ENCODE results near the gene RPGRIP1. TPM values are rescaled to one million over a fixed set of nuclear protein-coding genes. Genes with fewer than 3 reads are reported as not detected.
"Not testable (repeated sequence)": the region's sequence is repeated elsewhere in the genome, so short reads cannot be mapped to it uniquely, and the experiment has no call there.

The RPGRIP1 gene
- total and polyA plus RNA-seq, 7 donors = 0.04 to 0.15 TPM; not detected in 5

DNA sequence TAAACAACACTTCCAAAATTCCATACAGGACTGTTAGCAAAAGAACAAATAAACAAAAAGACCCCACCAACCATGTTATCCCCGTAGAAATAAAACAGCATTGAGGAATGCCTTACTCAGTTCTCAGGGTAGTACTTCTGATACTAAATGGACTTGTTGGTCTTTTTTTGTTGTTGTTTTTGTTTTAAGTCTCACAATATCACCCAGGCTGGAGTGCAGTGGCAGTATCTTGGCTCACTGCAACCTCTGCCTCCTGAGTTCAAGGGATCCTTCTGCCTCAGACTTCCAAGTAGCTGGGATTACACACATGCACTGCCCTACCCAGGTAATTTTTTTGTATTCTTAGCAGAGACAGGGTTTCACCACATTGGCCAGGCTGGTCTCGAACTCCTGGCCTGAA is 27.7 kb upstream of the RPGRIP1 start:
- peaks cover 23% of the 10 kb centered on the region for H3K4me1 ChIP-seq
- DNase-seq (no peak), ATAC-seq (no peak)
- TF ChIP-seq, protein P1, sequence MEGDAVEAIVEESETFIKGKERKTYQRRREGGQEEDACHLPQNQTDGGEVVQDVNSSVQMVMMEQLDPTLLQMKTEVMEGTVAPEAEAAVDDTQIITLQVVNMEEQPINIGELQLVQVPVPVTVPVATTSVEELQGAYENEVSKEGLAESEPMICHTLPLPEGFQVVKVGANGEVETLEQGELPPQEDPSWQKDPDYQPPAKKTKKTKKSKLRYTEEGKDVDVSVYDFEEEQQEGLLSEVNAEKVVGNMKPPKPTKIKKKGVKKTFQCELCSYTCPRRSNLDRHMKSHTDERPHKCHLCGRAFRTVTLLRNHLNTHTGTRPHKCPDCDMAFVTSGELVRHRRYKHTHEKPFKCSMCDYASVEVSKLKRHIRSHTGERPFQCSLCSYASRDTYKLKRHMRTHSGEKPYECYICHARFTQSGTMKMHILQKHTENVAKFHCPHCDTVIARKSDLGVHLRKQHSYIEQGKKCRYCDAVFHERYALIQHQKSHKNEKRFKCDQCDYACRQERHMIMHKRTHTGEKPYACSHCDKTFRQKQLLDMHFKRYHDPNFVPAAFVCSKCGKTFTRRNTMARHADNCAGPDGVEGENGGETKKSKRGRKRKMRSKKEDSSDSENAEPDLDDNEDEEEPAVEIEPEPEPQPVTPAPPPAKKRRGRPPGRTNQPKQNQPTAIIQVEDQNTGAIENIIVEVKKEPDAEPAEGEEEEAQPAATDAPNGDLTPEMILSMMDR (IDR thresholded peaks at IDR 0.05) = no peak
- intact Hi-C loops (cut with DNase I) = no loop called here
- 82 to 92% (median 86%) methylated on average over 2 of the region's 2 CpGs for WGBS, 3 donors
- H3K9me3 ChIP-seq = no peaks in the 10 kb centered on the region
- H3K4me3 ChIP-seq = no peak overlapping the region
- H3K27me3 ChIP-seq (ENCODE audit: insufficient read depth in 3 of 3, low read length in 2 of 3) = no peaks in the 10 kb centered on the region
- H3K36me3 ChIP-seq (ENCODE audit: insufficient read depth in 1 of 2, low read depth in 1 of 2) = peaks cover 7 to 86% of the 10 kb centered on the region in 2 donors
- no peak overlapping the region for H3K27ac ChIP-seq

DNA sequence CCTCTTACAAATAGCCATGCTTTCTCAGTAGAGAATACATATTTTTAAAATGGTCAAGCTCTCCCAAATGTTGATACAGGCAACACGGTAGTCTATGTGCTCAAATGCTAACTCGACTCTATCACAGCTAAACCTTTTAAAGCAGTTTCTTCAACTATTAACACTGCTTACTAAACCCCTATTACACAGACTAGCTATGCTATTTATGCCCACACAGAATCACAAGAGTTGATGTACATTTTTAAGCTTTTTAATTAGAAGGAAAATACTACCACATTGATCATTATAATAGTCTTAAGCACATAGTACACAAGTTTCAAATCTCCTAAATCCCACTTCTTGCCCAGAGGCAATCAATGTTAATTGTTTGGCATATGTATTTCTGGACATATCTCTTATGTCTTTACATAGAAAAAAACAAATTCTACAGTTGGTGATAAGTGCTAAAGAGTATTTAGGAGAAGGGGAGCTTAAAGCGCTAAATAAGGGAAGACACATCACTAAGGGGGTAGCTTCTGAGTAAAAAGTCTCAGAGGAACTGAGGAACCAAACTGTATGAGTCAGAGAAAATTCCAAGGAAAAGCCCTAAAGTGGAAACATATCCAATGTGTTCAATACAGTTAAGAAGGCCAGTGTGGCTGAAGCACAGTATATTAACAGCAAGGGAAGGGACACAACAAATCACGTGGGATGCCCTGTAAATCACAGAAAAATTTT is 24.3 kb upstream of the RPGRIP1 start:
- ATAC-seq (no peak), DNase-seq (no peak)
- intact Hi-C loops (cut with DNase I) = no loop called here
- 65 to 79% (median 67%) methylated on average over 4 of the region's 4 CpGs for WGBS, 3 donors
- TF ChIP-seq, protein P1 (IDR thresholded peaks at IDR 0.05) = no peak
- Histone ChIP-seq H3K4me1 (peaks cover 52% of the 10 kb centered on the region), H3K27ac (peak overlapping the region; percentile 4), H3K27me3 (ENCODE audit: insufficient read depth in 3 of 3, low read length in 2 of 3) (no peaks in the 10 kb centered on the region), H3K36me3 (ENCODE audit: insufficient read depth in 1 of 2, low read depth in 1 of 2) (peaks cover 15 to 90% of the 10 kb centered on the region in 2 donors), H3K9me3 (no peaks in the 10 kb centered on the region), H3K4me3 (no peak overlapping the region)

DNA sequence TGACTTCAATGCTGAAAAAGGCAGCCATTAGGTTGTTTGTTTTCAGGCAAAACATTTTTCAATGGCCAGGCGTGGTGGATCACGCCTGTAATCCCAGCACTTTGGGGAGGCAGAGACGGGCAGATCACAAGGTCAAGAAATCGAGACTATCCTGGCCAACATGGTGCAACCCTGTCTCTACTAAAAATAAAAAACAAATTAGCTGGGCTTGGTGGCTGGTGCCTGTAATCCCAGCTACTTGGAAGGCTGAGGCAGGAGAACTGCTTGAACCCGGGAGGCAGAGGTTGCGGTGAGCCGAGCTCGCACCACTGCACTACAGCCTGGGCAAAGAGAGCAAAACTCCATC is 23.8 kb upstream of the RPGRIP1 start:
- H3K9me3 ChIP-seq; ATAC-seq; DNase-seq; H3K27me3 ChIP-seq (ENCODE audit: insufficient read depth in 3 of 3, low read length in 2 of 3); intact Hi-C loops (cut with DNase I); H3K4me3 ChIP-seq: not testable (repeated sequence)
- peak overlapping the region; percentile 4 for H3K27ac ChIP-seq
- peaks cover 13 to 90% of the 10 kb centered on the region in 2 donors for H3K36me3 ChIP-seq (ENCODE audit: insufficient read depth in 1 of 2, low read depth in 1 of 2)
- 64 to 89% (median 73%) methylated on average over 8 of the region's 8 CpGs for WGBS, 3 donors
- peaks cover 57% of the 10 kb centered on the region for H3K4me1 ChIP-seq

DNA sequence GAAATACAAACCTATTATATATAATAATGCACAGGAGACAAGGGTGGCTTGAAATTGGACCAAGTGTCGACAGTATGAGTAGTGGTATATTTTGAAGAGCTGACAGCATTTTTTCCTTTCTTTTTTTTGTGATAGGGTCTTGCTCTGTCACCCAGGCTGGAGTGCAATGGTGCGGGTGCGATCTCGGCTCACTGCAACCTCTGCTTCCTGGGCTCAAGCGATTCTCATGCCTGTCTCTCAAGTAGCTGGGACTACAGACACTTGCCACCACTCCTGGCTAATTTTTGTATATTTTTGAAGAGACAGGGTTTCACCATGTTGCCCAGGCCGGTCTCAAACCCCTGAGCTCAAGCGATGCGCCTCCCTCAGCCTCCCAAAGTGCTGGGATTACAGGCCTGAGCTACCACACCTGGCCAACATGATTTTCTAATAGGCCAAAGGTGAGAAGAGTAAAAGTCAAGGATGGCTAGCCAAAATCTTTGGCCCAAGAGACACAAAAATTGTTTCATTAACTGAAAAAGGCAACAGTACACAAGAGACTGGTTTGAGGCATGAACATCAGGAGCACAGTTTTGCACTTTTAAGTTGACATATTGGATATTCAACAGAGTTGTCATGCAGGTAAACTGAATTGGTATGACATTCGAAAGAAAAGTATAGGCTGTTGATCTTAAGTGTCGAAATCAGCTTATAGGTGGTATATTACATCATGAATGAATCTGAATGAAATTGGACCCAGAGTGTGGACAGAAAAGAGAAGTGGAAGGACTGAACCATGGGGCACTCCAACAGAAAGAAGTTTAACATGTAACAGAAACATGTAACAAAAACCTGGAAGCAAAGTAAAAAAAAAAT is 23.1 kb upstream of the RPGRIP1 start:
- Histone ChIP-seq H3K9me3 (no peaks in the 10 kb centered on the region), H3K27me3 (ENCODE audit: insufficient read depth in 3 of 3, low read length in 2 of 3) (no peaks in the 10 kb centered on the region), H3K4me1 (peaks cover 63% of the 10 kb centered on the region), H3K4me3 (no peak overlapping the region), H3K27ac (no peak overlapping the region), H3K36me3 (ENCODE audit: insufficient read depth in 1 of 2, low read depth in 1 of 2) (peaks cover 13 to 90% of the 10 kb centered on the region in 2 donors)
- ATAC-seq (no peak), DNase-seq (no peak)
- intact Hi-C loops (cut with DNase I) = no loop called here
- TF ChIP-seq, protein P1 (IDR thresholded peaks at IDR 0.05) = no peak
- 91 to 93% (median 92%) methylated on average over 10 of the region's 10 CpGs for WGBS, 3 donors

DNA sequence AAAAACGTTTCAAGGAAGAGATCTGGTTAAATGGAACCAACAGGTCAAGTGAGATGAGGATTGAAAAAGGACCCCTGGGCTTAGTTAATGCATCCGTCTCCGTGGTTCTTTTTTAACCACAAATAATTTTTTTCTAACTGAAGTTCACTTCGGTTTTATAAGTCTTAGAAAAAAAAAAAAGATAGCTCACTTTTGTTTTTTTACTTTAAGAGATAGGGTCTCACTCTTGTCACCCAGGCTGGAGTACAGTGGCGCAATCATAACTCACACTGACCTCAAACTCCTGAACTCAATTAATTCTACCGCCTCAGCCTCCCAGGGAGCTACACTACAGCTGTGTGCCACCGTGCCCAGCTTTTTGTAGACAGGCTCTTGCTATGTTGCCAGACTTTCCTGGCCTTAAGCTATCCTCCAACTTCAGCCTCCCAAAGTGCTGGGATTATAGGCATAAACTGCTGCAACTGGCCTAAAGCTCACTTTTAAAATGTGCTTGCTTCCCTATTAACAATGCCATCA is 22.4 kb upstream of the RPGRIP1 start:
- TF ChIP-seq, protein P1 (IDR thresholded peaks at IDR 0.05) = no peak
- 32 to 52% (median 37%) methylated on average over 7 of the region's 7 CpGs for WGBS, 3 donors
- intact Hi-C loops (cut with DNase I) = no loop called here
- ATAC-seq (peak; percentile 37 to 51 (median 47)), DNase-seq (no peak)
- Histone ChIP-seq H3K27me3 (ENCODE audit: insufficient read depth in 3 of 3, low read length in 2 of 3) (no peaks in the 10 kb centered on the region), H3K4me3 (no peak overlapping the region), H3K27ac (peak overlapping the region; percentile 27), H3K9me3 (no peaks in the 10 kb centered on the region), H3K4me1 (peaks cover 70% of the 10 kb centered on the region), H3K36me3 (ENCODE audit: insufficient read depth in 1 of 2, low read depth in 1 of 2) (peaks cover 16 to 90% of the 10 kb centered on the region in 2 donors)
